ENCODE data around the gene TMPRSS9. TPM values are rescaled to one million over a fixed set of nuclear protein-coding genes. Genes with fewer than 3 reads are reported as not detected.

The TMPRSS9 gene
- total RNA-seq, 1 donor from 2014 or later = not detected

- intact Hi-C loops (cut with micrococcal nuclease) = loop anchor here (5.0 kb wide), 1 partner anchor 57 kb away; no protein-coding TSS in a partner anchor
Measured at GRCh38 chr19:2329149-2329478, 31.0 kb upstream of the TMPRSS9 start.

- intact Hi-C loops (cut with micrococcal nuclease) = loop anchor here (5.0 kb wide), 1 partner anchor 57 kb away; no protein-coding TSS in a partner anchor
Measured at GRCh38 chr19:2329501-2329916, 30.6 kb upstream of the TMPRSS9 start.

DNA sequence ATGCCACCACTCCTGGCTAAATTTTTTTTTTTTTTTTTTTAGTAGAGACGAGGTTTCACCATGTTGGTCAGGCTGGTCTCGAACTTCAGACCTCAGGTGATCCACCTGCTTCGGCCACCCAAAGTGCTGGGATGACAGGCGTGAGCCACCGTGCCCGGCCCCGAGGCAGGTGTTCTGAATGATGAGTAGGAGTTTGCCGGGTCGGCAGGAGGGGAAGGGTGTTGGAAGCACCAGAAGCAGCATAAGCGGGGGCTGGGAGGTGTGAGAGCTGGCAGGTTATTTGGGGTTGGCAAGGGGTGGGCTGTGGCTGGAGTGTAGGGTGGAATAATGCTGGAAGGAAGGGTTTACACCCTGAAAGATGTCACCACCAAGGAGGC lies 29.8 kb upstream of the TMPRSS9 start:
- intact Hi-C loops (cut with micrococcal nuclease) = no loop called here

DNA sequence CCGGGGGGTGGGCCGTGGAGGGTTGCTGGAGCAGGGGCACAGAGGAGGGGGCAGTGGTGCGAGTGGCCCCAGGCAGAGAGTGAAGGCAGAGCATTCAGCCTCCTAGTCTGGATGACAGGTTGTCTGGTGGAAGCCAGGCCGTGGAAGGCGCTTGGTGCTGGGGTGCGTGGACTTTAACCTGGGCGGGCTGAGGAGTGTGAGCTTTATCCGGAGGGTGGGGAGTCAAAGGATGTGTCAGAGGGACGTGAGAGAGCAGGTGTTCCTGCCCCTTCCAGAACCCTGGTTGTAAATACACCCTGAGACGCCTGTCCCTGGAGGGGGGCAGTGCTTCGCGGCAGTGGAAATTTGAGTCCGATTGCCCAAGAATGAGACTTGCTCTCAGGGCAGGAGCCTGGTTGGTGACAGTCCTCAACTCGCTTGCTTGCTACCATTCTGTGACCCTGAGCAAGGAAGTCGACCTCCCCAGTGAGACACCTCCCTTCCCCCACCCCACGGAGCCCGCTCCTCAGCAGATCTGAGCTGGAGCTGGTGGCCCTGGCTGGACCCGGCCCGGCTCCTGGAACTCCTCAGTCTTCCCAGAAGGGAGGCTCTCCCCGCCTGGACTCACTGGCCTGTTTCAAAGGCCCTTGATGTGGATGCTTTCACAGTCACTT lies 29.3 kb upstream of the TMPRSS9 start:
- intact Hi-C loops (cut with micrococcal nuclease) = no loop called here

- intact Hi-C loops (cut with micrococcal nuclease) = no loop called here
Measured at GRCh38 chr19:2331601-2332246, 28.3 kb upstream of the TMPRSS9 start.

GRCh38 chr19:2332341-2333026 lies 27.6 kb upstream of the TMPRSS9 start:
- intact Hi-C loops (cut with micrococcal nuclease) = no loop called here

DNA sequence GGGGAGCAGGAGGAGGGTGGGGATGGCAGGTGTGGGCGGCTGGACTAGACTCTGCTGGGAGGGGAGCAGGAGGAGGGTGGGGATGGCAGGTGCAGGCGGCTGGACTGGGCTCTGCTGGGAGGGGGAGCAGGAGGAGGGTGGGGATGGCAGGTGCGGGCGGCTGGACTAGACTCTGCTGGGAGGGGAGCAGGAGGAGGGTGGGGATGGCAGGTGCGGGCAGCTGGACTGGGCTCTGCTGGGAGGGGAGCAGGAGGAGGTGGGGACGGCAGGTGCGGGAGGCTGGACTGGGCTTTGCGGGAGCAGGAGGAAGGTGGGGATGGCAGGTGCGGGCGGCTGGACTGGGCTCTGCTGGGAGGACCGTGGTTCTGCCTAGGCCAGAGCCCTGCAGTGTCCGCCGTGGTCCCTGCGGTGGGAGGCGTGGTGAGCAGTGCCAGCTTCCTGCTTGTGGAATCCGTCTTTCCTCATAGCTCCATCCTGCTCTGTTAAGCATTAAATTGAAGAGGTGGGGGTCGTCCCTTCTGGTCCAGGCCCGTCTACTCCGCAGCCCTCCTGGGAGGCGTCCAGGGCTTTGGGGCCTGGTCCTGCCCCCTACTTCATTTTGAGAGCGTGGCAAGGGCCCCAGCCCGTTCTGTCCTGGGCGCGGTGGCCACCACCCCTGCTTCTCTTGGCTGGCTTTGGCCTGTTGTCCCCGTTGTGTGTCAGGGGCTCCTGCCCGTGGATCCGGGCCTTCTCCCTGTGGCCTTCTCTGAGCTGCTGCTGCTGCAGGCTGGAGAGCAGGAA lies 26.8 kb upstream of the TMPRSS9 start:
- intact Hi-C loops (cut with micrococcal nuclease) = no loop called here

DNA sequence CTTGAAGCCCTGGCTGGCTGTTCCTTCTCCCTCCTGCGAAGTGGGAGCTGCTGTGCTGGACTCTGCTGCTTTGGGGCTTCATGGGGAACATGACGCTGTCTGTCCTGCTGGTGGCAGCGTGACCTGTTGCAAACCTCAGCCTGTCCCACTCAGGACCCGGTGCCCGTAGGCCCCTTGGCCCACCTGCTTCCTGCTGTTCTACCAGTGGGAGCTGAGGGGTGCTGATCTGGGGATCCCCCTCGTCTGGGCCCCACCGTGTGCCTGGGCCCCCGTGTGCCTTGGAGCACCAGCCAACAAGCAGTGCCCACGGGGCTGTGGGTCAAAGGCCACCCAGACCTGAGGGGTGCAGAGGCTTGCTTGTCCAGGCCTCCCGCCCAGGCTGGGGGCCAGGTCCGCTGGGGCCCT lies 26.3 kb upstream of the TMPRSS9 start:
- intact Hi-C loops (cut with micrococcal nuclease) = no loop called here

DNA sequence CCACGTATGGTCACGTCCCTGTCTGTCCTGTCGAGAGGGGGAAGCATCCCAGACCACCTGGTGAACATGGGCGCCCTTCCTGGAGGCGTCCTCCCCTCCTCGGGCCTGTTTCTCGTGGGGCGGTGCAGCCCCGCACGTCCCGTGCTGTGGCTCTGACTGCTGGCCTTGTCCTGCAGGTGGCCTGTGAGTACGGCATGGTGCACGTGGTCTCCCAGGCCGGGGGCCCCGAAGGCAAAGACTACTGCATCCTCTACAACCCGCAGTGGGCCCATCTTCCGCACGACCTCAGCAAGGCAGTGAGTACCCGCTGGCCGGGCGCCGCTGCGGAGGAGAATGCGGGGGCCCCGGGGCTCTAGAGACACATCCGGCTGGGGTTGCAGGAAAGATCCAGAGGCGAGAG lies 25.6 kb upstream of the TMPRSS9 start:
- intact Hi-C loops (cut with micrococcal nuclease) = no loop called here

DNA sequence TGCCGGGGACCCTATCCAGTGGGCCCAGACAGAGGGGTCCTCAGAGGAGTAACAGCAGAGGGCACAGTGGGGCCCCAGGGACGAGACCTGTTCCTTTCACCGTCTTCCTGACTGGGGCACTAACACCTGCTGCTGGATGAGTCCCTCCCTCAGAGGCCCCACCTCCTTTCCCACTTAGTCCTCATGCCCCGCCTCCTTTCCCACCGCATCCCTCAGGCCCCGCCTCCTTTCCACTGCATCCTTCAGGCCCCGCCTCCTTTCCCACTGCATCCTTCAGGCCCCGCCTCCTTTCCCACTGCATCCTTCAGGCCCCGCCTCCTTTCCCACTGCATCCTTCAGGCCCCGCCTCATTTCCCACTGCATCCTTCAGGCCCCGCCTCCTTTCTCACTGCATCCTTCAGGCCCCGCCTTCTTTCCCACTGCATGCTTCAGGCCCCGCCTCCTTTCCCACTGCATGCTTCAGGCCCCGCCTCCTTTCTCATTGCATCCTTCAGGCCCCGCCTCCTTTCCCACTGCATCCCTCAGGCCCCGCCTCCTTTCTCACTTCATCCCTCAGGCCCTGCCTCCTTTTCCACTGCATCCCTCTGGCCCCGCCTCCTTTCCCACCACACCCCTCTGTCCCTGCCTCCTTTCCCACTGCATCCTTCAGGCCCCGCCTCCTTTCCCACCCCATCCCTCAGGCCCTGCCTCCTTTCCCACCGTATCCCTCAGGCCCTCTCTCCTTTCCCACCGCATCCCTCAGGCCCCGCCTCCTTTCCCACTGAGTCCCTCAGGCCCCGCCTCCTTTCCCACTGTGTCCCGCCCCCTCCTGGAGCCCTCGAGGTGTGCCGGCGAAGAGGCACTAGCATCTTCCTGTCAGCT lies 24.8 kb upstream of the TMPRSS9 start:
- intact Hi-C loops (cut with micrococcal nuclease) = no loop called here

- intact Hi-C loops (cut with micrococcal nuclease) = no loop called here
Measured at GRCh38 chr19:2335848-2336247, 24.2 kb upstream of the TMPRSS9 start.

DNA sequence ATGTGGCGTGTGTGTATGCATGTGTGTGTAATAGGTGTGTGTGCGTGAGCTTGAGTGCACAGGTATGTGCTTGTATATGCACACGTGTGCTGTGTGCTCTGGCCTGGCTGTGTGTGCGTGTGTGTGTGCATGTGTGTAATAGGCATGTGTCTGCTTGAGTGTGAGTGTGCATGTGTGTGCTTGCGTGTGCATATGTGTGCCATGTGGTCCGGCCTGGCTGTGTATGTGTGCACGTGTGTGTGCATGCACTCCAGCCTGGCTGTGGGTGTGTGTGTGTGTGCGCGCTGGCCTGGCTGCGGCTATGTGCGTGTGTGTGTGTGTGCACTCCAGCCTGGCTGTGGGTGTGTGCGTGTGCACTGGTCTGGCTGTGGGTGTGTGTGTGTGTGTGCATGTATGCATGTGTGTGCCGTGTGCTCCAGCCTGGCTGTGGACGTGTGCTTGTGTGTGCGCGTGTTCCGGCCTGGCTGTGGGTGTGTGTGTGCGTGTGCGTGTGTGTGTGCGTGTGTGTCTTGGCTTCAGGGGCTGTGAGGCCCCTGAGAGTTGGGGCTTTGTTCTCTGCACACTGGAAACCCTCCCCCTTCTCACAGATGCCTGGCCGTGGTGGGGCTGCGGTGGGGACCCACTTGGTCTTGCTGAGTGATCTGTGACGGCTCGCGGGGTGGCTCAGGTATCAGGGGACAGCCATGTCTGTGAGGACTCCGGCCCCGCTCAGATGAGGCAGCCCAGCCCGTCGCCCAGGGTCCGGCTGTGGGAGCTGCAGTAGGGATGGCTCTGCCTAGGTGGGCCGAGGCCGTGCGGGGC lies 23.3 kb upstream of the TMPRSS9 start:
- intact Hi-C loops (cut with micrococcal nuclease) = no loop called here

DNA sequence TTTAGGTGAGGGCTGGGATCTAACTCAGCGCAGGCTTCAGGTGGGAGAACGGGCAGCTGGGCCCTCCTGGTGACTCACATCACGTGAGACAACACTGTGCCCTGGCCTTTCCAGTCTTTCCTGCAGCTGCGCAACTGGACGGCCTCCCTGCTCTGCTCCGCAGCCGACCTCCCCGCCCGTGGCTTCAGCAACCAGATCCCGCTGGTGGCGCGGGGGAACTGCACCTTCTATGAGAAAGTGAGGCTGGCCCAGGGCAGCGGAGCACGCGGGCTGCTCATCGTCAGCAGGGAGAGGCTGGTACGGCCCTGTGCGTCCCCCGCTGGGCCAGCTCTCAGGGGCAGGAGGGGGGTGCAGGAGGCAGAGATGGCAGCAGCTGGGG lies 22.7 kb upstream of the TMPRSS9 start:
- intact Hi-C loops (cut with micrococcal nuclease) = no loop called here

DNA sequence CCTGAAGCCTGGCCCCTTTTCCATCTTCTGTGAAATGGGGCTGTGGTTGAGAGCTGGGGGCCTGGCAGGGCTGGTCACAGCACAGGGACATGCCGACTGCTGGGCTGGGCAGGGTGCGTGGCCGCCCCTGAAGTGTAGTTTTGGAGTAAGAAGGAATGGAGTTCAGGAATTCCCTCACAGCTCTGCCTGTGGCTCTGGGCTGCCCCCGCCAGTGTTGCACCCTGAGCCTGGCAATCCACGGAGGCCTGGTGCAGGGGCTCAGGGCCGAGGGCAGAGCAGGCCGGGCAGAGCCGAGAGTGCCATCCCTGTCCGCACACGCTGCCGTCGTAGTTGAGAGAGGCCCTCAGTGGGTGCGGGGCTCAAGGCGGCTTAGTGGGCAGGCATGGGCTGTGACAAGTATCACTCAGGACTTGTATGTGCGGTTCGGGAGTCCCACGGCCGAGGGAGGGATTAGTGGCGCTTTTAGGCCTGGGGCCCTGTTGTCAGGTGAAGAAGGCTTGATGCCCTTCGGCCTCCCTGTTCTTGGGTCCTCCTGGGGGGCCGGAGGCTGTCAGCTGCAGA lies 21.9 kb upstream of the TMPRSS9 start:
- intact Hi-C loops (cut with micrococcal nuclease) = no loop called here

DNA sequence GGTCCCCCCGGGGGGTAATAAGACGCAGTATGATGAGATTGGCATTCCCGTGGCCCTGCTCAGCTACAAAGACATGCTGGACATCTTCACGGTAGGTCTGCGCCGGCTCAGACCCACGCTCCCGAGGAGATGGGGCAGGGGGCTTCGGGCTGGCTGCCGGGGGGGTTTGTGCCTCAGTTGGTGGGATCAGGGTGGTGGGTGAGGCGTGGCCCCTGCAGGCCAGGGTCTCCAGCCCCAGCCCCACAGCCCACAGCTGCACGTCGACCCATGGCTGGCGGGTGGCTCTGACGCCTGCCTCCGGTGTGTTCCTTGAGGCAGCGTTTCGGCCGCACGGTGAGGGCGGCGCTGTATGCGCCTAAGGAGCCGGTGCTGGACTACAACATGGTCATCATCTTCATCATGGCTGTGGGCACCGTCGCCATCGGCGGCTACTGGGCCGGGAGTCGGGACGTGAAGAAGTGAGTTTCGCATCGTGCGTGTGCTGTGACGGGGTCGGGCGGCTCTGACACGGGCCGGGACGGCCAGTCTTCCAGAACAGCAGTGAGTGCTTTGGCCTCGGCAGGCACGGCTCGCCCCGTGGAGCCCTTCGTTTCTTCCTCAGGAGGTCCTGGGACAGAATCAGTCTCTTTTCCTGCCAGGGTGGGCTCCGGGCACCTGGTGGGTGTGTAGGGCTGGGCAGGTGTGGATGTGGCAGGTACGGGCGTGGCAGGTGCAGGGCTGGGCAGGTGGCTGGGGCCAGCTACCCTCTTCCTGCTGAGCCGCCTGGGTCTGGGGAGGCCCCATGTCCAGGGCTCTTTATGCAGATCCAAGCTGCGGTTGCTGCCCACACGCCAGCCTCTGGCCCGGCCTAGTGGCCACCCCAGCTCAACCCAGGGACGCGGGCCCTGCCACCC lies 21.1 kb upstream of the TMPRSS9 start:
- intact Hi-C loops (cut with micrococcal nuclease) = no loop called here

DNA sequence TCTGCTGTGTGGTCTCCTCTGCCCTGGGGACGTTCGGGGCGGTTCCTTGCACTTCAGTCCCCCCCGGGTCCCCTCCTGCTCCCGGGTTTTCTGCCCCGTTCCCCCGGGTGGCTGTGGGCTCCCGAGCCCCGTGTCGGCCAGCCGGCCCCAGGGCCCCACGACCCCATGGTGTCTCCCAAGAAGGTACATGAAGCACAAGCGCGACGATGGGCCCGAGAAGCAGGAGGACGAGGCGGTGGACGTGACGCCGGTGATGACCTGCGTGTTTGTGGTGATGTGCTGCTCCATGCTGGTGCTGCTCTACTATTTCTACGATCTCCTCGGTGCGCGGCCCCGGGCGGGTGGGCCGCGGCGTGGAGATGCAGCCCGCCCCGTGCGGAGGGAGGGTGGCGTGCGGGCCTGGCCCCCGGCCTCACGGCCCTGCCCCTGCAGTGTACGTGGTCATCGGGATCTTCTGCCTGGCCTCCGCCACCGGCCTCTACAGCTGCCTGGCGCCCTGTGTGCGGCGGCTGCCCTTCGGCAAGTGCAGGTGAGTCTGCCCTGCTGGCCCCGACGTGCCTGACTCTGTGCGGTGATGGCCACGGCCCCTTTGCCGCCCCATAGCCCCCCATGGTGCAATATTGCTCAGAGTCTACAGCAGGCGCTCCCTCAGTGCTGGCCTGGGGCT lies 20.3 kb upstream of the TMPRSS9 start:
- intact Hi-C loops (cut with micrococcal nuclease) = no loop called here

DNA sequence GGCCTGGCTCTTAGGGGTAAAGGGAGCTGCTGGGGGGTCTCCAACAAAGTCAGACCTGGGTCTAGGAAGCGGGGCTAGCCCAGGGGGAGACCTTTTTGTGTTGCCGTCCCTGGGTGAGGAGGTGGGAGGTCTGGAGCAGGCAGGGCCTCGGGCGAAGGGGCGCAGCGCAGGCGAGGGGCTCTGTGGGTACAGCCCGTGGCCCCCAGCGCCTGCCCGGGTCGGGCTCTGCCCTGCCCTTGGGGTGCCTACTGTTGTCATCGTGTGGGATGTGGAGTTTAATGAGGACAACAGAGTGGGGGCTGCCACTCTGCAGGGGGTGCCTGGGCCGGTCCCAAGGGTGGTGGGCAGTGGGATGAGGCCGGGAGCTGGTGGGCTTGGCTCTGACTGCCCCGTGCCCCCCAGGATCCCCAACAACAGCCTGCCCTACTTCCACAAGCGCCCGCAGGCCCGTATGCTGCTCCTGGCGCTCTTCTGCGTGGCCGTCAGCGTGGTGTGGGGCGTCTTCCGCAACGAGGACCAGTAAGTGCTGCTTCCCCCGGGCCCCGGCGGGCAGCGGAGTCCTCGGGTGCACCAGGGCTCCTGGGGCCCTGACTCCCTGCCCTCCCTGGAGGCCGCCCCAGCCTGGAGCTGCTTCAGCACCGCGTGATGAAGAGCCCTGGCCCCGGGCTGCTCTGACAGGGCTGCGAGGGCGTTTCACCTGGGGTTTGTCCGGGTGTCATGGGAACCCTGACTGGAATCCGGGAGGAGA lies 19.4 kb upstream of the TMPRSS9 start:
- intact Hi-C loops (cut with micrococcal nuclease) = no loop called here
